NT2/D1 (cell line): Measurements from ENCODE around the gene CCDC32.

Experiments
- SUZ12 ChIP-seq: IDR thresholded peaks from 2 replicates; pipeline ENCODE4 v1.6.1; 2011; ENCODE audit not compliant: insufficient read length, insufficient read depth; ENCODE audit errors: extremely low read depth
- YY1 ChIP-seq: IDR thresholded peaks from 2 replicates; pipeline ENCODE4 v1.6.1; 2011; ENCODE audit not compliant: insufficient read length, insufficient read depth
- ZNF274 ChIP-seq: IDR thresholded peaks from 2 replicates; pipeline ENCODE4 v1.6.1; 2011; ENCODE audit warnings: mild to moderate bottlenecking, low read depth, low read length

- no peak for TF ChIP-seq YY1
- TF ChIP-seq SUZ12 = no peak
- TF ChIP-seq ZNF274 = no peak
Measured at GRCh38 chr15:40510201-40510600, 54.6 kb downstream of the CCDC32 start.
